SU-DHL-6 (cell line): ENCODE measurements around the gene ADAMTS16.

ENCODE experiments used
- H2AFZ ChIP-seq: fragments of 200-600 bp; sonication (generic); 2 replicates; pipeline ENCODE4 v1.6.1; 2014; ENCODE audit warnings: low read depth, mild to moderate bottlenecking, moderate library complexity, mixed read lengths, antibody characterized with exemption, low read length; ENCODE audit not compliant: severe bottlenecking
- H3F3A ChIP-seq: fragments of 200-600 bp; shearing (Covaris generic); 2 replicates; pipeline ENCODE4 v1.6.0; 2016; ENCODE audit warnings: antibody characterized with exemption, mild to moderate bottlenecking; ENCODE audit not compliant: insufficient read depth
- H3K27ac ChIP-seq: fragments of 200-600 bp; sonication (generic); 2 replicates; pipeline ENCODE4 v1.5.1; 2016; ENCODE audit warnings: low read depth, mild to moderate bottlenecking, low read length, moderate library complexity, mixed read lengths
- H3K27me3 ChIP-seq: fragments of 200-600 bp; sonication (generic), shearing (Covaris generic); 2 replicates; pipeline ENCODE4 v1.6.0; 2014; ENCODE audit warnings: mild to moderate bottlenecking, low read length
- H3K36me3 ChIP-seq: fragments of 200-600 bp; sonication (generic); 2 replicates; pipeline ENCODE4 v1.6.1; 2014; ENCODE audit warnings: mild to moderate bottlenecking, low read length, mixed read lengths
- H3K4me2 ChIP-seq: fragments of 300-600, 200-600 bp; shearing (Covaris generic), sonication (generic); 2 replicates; pipeline ENCODE4 v1.6.0; 2014; ENCODE audit warnings: low read length, low read depth, mild to moderate bottlenecking; ENCODE audit not compliant: poor library complexity, severe bottlenecking
- H3K4me3 ChIP-seq: fragments of 200-600 bp; sonication (generic); 2 replicates; pipeline ENCODE4 v1.5.1; 2014; ENCODE audit warnings: antibody characterized with exemption, low read length, mild to moderate bottlenecking, mixed read lengths; ENCODE audit not compliant: insufficient read depth, poor library complexity, severe bottlenecking
- H3K79me2 ChIP-seq: fragments of 200-600 bp; sonication (generic); 2 replicates; pipeline ENCODE4 v1.6.1; 2014; ENCODE audit warnings: mild to moderate bottlenecking, low read length, moderate library complexity; ENCODE audit not compliant: insufficient read depth
- H3K9ac ChIP-seq: fragments of 200-600 bp; sonication (generic); 2 replicates; pipeline ENCODE4 v1.7.0; 2014; ENCODE audit warnings: mild to moderate bottlenecking, low read length
- H3K9me2 ChIP-seq: fragments of 200-600 bp; sonication (generic); replicated peaks from 2 replicates; pipeline ENCODE4 v1.6.1; 2014; ENCODE audit warnings: low read length; ENCODE audit not compliant: insufficient read depth
- H3K9me3 ChIP-seq: fragments of 200-600 bp; sonication (generic); 2 replicates; pipeline ENCODE4 v1.6.1; 2014; ENCODE audit warnings: low read length, mixed read lengths; ENCODE audit not compliant: insufficient read depth
- H4K20me1 ChIP-seq: fragments of 200-600 bp; sonication (generic); 2 replicates; pipeline ENCODE4 v1.6.1; 2014; ENCODE audit warnings: low read depth, mild to moderate bottlenecking, antibody characterized with exemption, low read length, moderate library complexity, mixed read lengths
- CTCF ChIP-seq: fragments of 200-600 bp; sonication (generic); IDR thresholded peaks from one replicate; pipeline ENCODE4 v1.5.1; 2017; ENCODE audit warnings: antibody characterized with exemption, mild to moderate bottlenecking, low read length, moderate library complexity; ENCODE audit not compliant: insufficient read depth, poor library complexity, severe bottlenecking
- EZH2phosphoT487 ChIP-seq: fragments of 200-600 bp; sonication (generic), shearing (Covaris generic); conservative IDR thresholded peaks from 2 replicates; pipeline ENCODE4 v1.6.1; 2018; ENCODE audit warnings: mild to moderate bottlenecking, antibody characterized with exemption, low read length, moderate library complexity, mixed read lengths

ADAMTS16 gene

GRCh38 chr5:5318426-5319190, 178.5 kb downstream of the ADAMTS16 start:
- H3K27me3 ChIP-seq = no peaks in the 10 kb centered on the region
- no peaks in the 10 kb centered on the region for H4K20me1 ChIP-seq
- no peaks in the 10 kb centered on the region for H3K9me3 ChIP-seq
- no peak overlapping the region for H3K4me3 ChIP-seq
- H3K36me3 ChIP-seq = no peaks in the 10 kb centered on the region
- TF ChIP-seq CTCF (no peak), EZH2phosphoT487 (no peak)
- no peaks in the 10 kb centered on the region for H3K79me2 ChIP-seq
- no peak overlapping the region for H2AFZ ChIP-seq
- no peak overlapping the region for H3K9ac ChIP-seq
- H3F3A ChIP-seq = no peaks in the 10 kb centered on the region
- H3K27ac ChIP-seq = no peak overlapping the region
- no peak overlapping the region for H3K4me2 ChIP-seq
- H3K9me2 ChIP-seq = no peaks in the 10 kb centered on the region

GRCh38 chr5:5320062-5320805, 180.1 kb downstream of the ADAMTS16 start:
- H3F3A ChIP-seq = no peaks in the 10 kb centered on the region
- no peaks in the 10 kb centered on the region for H3K9me2 ChIP-seq
- H2AFZ ChIP-seq = no peak overlapping the region
- H3K9me3 ChIP-seq = no peaks in the 10 kb centered on the region
- H3K27me3 ChIP-seq = no peaks in the 10 kb centered on the region
- H3K9ac ChIP-seq = no peak overlapping the region
- no peak overlapping the region for H3K4me3 ChIP-seq
- no peak for TF ChIP-seq EZH2phosphoT487
- TF ChIP-seq CTCF = no peak
- H4K20me1 ChIP-seq = no peaks in the 10 kb centered on the region
- H3K79me2 ChIP-seq = no peaks in the 10 kb centered on the region
- H3K27ac ChIP-seq = no peak overlapping the region
- no peak overlapping the region for H3K4me2 ChIP-seq
- no peaks in the 10 kb centered on the region for H3K36me3 ChIP-seq

- no peak for TF ChIP-seq CTCF
- TF ChIP-seq EZH2phosphoT487 = no peak
- H3K9me3 ChIP-seq = no peaks in the 10 kb centered on the region
- H3K4me2 ChIP-seq = no peak overlapping the region
- H2AFZ ChIP-seq = no peak overlapping the region
- no peaks in the 10 kb centered on the region for H4K20me1 ChIP-seq
- no peaks in the 10 kb centered on the region for H3K36me3 ChIP-seq
- H3K9me2 ChIP-seq = no peaks in the 10 kb centered on the region
- H3K9ac ChIP-seq = no peak overlapping the region
- H3F3A ChIP-seq = no peaks in the 10 kb centered on the region
- no peaks in the 10 kb centered on the region for H3K27me3 ChIP-seq
- no peak overlapping the region for H3K4me3 ChIP-seq
- no peak overlapping the region for H3K27ac ChIP-seq
- H3K79me2 ChIP-seq = no peaks in the 10 kb centered on the region
Measured at GRCh38 chr5:5321137-5321536, 181.0 kb downstream of the ADAMTS16 start.
